Activated CD4-positive, alpha-beta T cell treated with anti-CD3 and anti-CD28 coated beads, Interleukin-2, amount 10 ng/mL, durations not matched to agents 24 days and 14 days (primary cell): ENCODE measurements around the gene NR1I2. TPM values are rescaled to one million over a fixed set of nuclear protein-coding genes. Genes with fewer than 3 reads are reported as not detected.
A peak's percentile ranks its signal among the peaks of the same experiment; 100 is the strongest.

ENCODE experiments used
- DNase-seq: peaks from one replicate; pipeline ENCODE4 v3.0.0; 2022
- H3K27ac Mint-ChIP-seq: one replicate; pipeline ENCODE4 v1.8.0; 2022; ENCODE audit warnings: mild to moderate bottlenecking, mixed read lengths
- H3K27me3 Mint-ChIP-seq: one replicate; pipeline ENCODE4 v1.8.0; 2022; ENCODE audit warnings: mixed read lengths
- H3K36me3 Mint-ChIP-seq: one replicate; pipeline ENCODE4 v1.8.0; 2022; ENCODE audit warnings: low read depth, mild to moderate bottlenecking, mixed read lengths
- H3K4me1 Mint-ChIP-seq: one replicate; pipeline ENCODE4 v1.8.0; 2021; ENCODE audit warnings: mixed read lengths
- H3K4me3 Mint-ChIP-seq: one replicate; pipeline ENCODE4 v1.8.0; 2022; ENCODE audit warnings: mild to moderate bottlenecking, moderate library complexity, mixed read lengths
- H3K9me3 Mint-ChIP-seq: one replicate; pipeline ENCODE4 v1.8.0; 2021; ENCODE audit warnings: mixed read lengths
- intact Hi-C: fragments of 100-400 bp; cut with micrococcal nuclease; formaldehyde crosslinking; loops from one replicate; pipeline ENCODE4 v1.15.1; 2023
- total RNA-seq: library from RNA; stranded (reverse); gene quantifications from 2 replicates; pipeline ENCODE4 v1.2.3, GENCODE V29; 2022

The NR1I2 gene
- total RNA-seq, 1 donor from 2014 or later, result 0.16 TPM

- no peaks in the 10 kb centered on the region for H3K4me1 Mint-ChIP-seq
- H3K4me3 Mint-ChIP-seq, result no peak overlapping the region
- intact Hi-C loops, result no loop called here
- no peak for DNase-seq
- no peaks in the 10 kb centered on the region for H3K27me3 Mint-ChIP-seq
- no peaks in the 10 kb centered on the region for H3K36me3 Mint-ChIP-seq
- H3K9me3 Mint-ChIP-seq, result no peaks in the 10 kb centered on the region
- H3K27ac Mint-ChIP-seq, result no peak overlapping the region
Measured at GRCh38 chr3:119818937-119819336, 37.0 kb downstream of the NR1I2 start.

GRCh38 chr3:119819806-119820205, 37.9 kb downstream of the NR1I2 start:
- Mint-ChIP-seq H3K36me3 (peaks cover 2% of the 10 kb centered on the region), H3K4me3 (no peak overlapping the region), H3K9me3 (no peaks in the 10 kb centered on the region), H3K4me1 (no peaks in the 10 kb centered on the region), H3K27me3 (no peaks in the 10 kb centered on the region), H3K27ac (no peak overlapping the region)
- no peak for DNase-seq
- intact Hi-C loops, result loop anchor here (5.0 to 10.0 kb wide), 2 partner anchors 362 to 735 kb away; no protein-coding TSS in a partner anchor

GRCh38 chr3:119825820-119826219, 43.9 kb downstream of the NR1I2 start:
- Mint-ChIP-seq H3K9me3 (no peaks in the 10 kb centered on the region), H3K27ac (no peak overlapping the region), H3K27me3 (no peaks in the 10 kb centered on the region), H3K4me3 (no peak overlapping the region), H3K4me1 (no peaks in the 10 kb centered on the region), H3K36me3 (peaks cover 9% of the 10 kb centered on the region)
- intact Hi-C loops, result loop anchor here (10.0 kb wide), 1 partner anchor 729 kb away; no protein-coding TSS in a partner anchor
- no peak for DNase-seq

- intact Hi-C loops, result loop anchor here (10.0 kb wide), 1 partner anchor 728 kb away; no protein-coding TSS in a partner anchor
- H3K27ac Mint-ChIP-seq, result no peak overlapping the region
- H3K27me3 Mint-ChIP-seq, result no peaks in the 10 kb centered on the region
Measured at GRCh38 chr3:119826711-119827608, 45.1 kb downstream of the NR1I2 start.

GRCh38 chr3:119829420-119829819, 47.5 kb downstream of the NR1I2 start:
- no peak overlapping the region for H3K27ac Mint-ChIP-seq
- peaks cover 11% of the 10 kb centered on the region for H3K36me3 Mint-ChIP-seq
- H3K4me3 Mint-ChIP-seq, result no peak overlapping the region
- H3K9me3 Mint-ChIP-seq, result no peaks in the 10 kb centered on the region
- no peak for DNase-seq
- H3K4me1 Mint-ChIP-seq, result no peaks in the 10 kb centered on the region
- intact Hi-C loops, result loop anchor here (10.0 kb wide), 1 partner anchor 725 kb away; no protein-coding TSS in a partner anchor
- no peaks in the 10 kb centered on the region for H3K27me3 Mint-ChIP-seq

More at GRCh38 chr3:119826711-119827608, 45.1 kb downstream of the NR1I2 start:
- Mint-ChIP-seq H3K36me3 (peaks cover 11% of the 10 kb centered on the region), H3K9me3 (no peaks in the 10 kb centered on the region), H3K4me3 (no peak overlapping the region), H3K4me1 (no peaks in the 10 kb centered on the region)
- no peak for DNase-seq

GRCh38 chr3:119831022-119831421, 49.1 kb downstream of the NR1I2 start:
- H3K36me3 Mint-ChIP-seq, result peaks cover 5% of the 10 kb centered on the region
- peaks cover 5% of the 10 kb centered on the region for H3K4me1 Mint-ChIP-seq
- DNase-seq, result peak; percentile 43
- no peaks in the 10 kb centered on the region for H3K27me3 Mint-ChIP-seq
- intact Hi-C loops, result no loop called here
- H3K27ac Mint-ChIP-seq, result no peak overlapping the region
- no peak overlapping the region for H3K4me3 Mint-ChIP-seq
- H3K9me3 Mint-ChIP-seq, result no peaks in the 10 kb centered on the region

GRCh38 chr3:119831941-119832371, 50.1 kb downstream of the NR1I2 start:
- intact Hi-C loops, result no loop called here
- no peaks in the 10 kb centered on the region for H3K9me3 Mint-ChIP-seq
- no peaks in the 10 kb centered on the region for H3K27me3 Mint-ChIP-seq
- no peak overlapping the region for H3K4me3 Mint-ChIP-seq
- no peak overlapping the region for H3K27ac Mint-ChIP-seq
- peaks cover 5% of the 10 kb centered on the region for H3K36me3 Mint-ChIP-seq
- DNase-seq, result no peak
- H3K4me1 Mint-ChIP-seq, result peaks cover 5% of the 10 kb centered on the region

GRCh38 chr3:119834754-119835370, 53.0 kb downstream of the NR1I2 start:
- Mint-ChIP-seq H3K9me3 (no peaks in the 10 kb centered on the region), H3K36me3 (peaks cover 9% of the 10 kb centered on the region), H3K4me1 (peaks cover 5% of the 10 kb centered on the region), H3K27ac (no peak overlapping the region), H3K27me3 (no peaks in the 10 kb centered on the region), H3K4me3 (no peak overlapping the region)
- no peak for DNase-seq
- intact Hi-C loops, result no loop called here

GRCh38 chr3:119835556-119835955, 53.7 kb downstream of the NR1I2 start:
- peaks cover 5% of the 10 kb centered on the region for H3K4me1 Mint-ChIP-seq
- intact Hi-C loops, result no loop called here
- no peaks in the 10 kb centered on the region for H3K27me3 Mint-ChIP-seq
- no peak for DNase-seq
- peaks cover 9% of the 10 kb centered on the region for H3K36me3 Mint-ChIP-seq
- no peaks in the 10 kb centered on the region for H3K9me3 Mint-ChIP-seq
- no peak overlapping the region for H3K4me3 Mint-ChIP-seq
- no peak overlapping the region for H3K27ac Mint-ChIP-seq

- no peak overlapping the region for H3K27ac Mint-ChIP-seq
- no peak overlapping the region for H3K4me3 Mint-ChIP-seq
- H3K36me3 Mint-ChIP-seq, result peaks cover 34% of the 10 kb centered on the region
- peaks cover 9% of the 10 kb centered on the region for H3K9me3 Mint-ChIP-seq
- no peak for DNase-seq
- H3K4me1 Mint-ChIP-seq, result no peaks in the 10 kb centered on the region
- intact Hi-C loops, result no loop called here
- no peaks in the 10 kb centered on the region for H3K27me3 Mint-ChIP-seq
Measured at GRCh38 chr3:119841808-119842471, 60.0 kb downstream of the NR1I2 start.

- intact Hi-C loops, result no loop called here
Measured at GRCh38 chr3:119849126-119849525, 67.2 kb downstream of the NR1I2 start.

GRCh38 chr3:119856695-119857094, 74.8 kb downstream of the NR1I2 start:
- intact Hi-C loops, result no loop called here
- no peak for DNase-seq
- Mint-ChIP-seq H3K9me3 (peaks cover 24% of the 10 kb centered on the region), H3K4me3 (no peak overlapping the region), H3K36me3 (peaks cover 66% of the 10 kb centered on the region), H3K27me3 (no peaks in the 10 kb centered on the region), H3K4me1 (peaks cover 8% of the 10 kb centered on the region), H3K27ac (no peak overlapping the region)

More at GRCh38 chr3:119849126-119849525, 67.2 kb downstream of the NR1I2 start:
- Mint-ChIP-seq H3K27me3 (no peaks in the 10 kb centered on the region), H3K4me1 (no peaks in the 10 kb centered on the region), H3K9me3 (peaks cover 4% of the 10 kb centered on the region), H3K4me3 (no peak overlapping the region), H3K36me3 (peaks cover 39% of the 10 kb centered on the region), H3K27ac (no peak overlapping the region)
- DNase-seq, result no peak

GRCh38 chr3:119858957-119859356, 77.1 kb downstream of the NR1I2 start:
- Mint-ChIP-seq H3K4me3 (no peak overlapping the region), H3K27ac (no peak overlapping the region), H3K36me3 (peaks cover 70% of the 10 kb centered on the region), H3K27me3 (no peaks in the 10 kb centered on the region), H3K9me3 (peaks cover 24% of the 10 kb centered on the region), H3K4me1 (peaks cover 10% of the 10 kb centered on the region)
- intact Hi-C loops, result no loop called here
- no peak for DNase-seq

GRCh38 chr3:119859728-119860127, 77.8 kb downstream of the NR1I2 start:
- no peaks in the 10 kb centered on the region for H3K27me3 Mint-ChIP-seq

More at GRCh38 chr3:119859728-119860127, 77.8 kb downstream of the NR1I2 start:
- peaks cover 65% of the 10 kb centered on the region for H3K36me3 Mint-ChIP-seq
- intact Hi-C loops, result no loop called here
- no peak overlapping the region for H3K4me3 Mint-ChIP-seq
- peaks cover 21% of the 10 kb centered on the region for H3K9me3 Mint-ChIP-seq
- H3K4me1 Mint-ChIP-seq, result peaks cover 10% of the 10 kb centered on the region
- no peak for DNase-seq
- no peak overlapping the region for H3K27ac Mint-ChIP-seq
